Endothelial cell of umbilical vein (primary cell): ENCODE measurements around the gene DNAAF5. TPM values are rescaled to one million over a fixed set of nuclear protein-coding genes. Genes with fewer than 3 reads are reported as not detected.

ENCODE experiments used
- BruUV-seq: library from RNA; stranded (reverse); fragments of 400-500 nt; replicated peaks from 2 replicates; lab custom pipeline; 2021; lab: Mats Ljungman, UMichigan
- CTCF ChIA-PET: fragments of 300-600, 350-600 bp; sonication (Branson Sonifier 250); formaldehyde crosslinking; loops from one replicate; lab custom pipeline; 2021; ENCODE audit warnings: antibody characterized with exemption, inconsistent platforms; lab: Charles Lee
- POLR2A ChIA-PET: fragments of 300-600, 350-600 bp; sonication (Branson Sonifier 250); formaldehyde crosslinking; loops from one replicate; lab custom pipeline; 2021; ENCODE audit warnings: antibody characterized with exemption, inconsistent platforms; lab: Charles Lee
- DNase-seq: peaks from one replicate; pipeline ENCODE4 v3.0.0-alpha.2; 2011; ENCODE audit warnings: low read depth, low spot score
- FAIRE-seq: peaks from 2 replicates; lab custom pipeline; 2011; peaks lifted over from hg19 to GRCh38; lab: Jason Lieb, UNC
- H2AFZ ChIP-seq: 2 replicates; pipeline ENCODE4 v1.6.0; 2012; ENCODE audit warnings: low read depth, low read length, control low read depth, inconsistent platforms
- H3K27ac ChIP-seq: 2 replicates; pipeline ENCODE4 v1.5.1; 2011; ENCODE audit warnings: low read depth, mild to moderate bottlenecking, control low read depth, low read length, moderate library complexity; ENCODE audit not compliant: insufficient read depth
- H3K27me3 ChIP-seq, 2 experiments: 2 replicates each; pipeline versions ENCODE4 v1.6.0 to v1.6.1; 2011; ENCODE audit warnings: low read length in 2 of 2, mixed read lengths in 1 of 2; ENCODE audit not compliant: control insufficient read depth in 2 of 2, insufficient read depth in 2 of 2
- H3K36me3 ChIP-seq, 2 experiments: 2 replicates in 1 of 2; 3 replicates in 1 of 2; pipeline ENCODE4 v1.5.1; 2011; ENCODE audit warnings: low read length in 2 of 2, mild to moderate bottlenecking in 1 of 2, moderate library complexity in 1 of 2; ENCODE audit not compliant: control insufficient read depth in 2 of 2, insufficient read depth in 2 of 2; ENCODE audit errors: extremely low read depth in 1 of 2
- H3K4me1 ChIP-seq: 3 replicates; pipeline ENCODE4 v1.5.1; 2011; ENCODE audit warnings: mild to moderate bottlenecking, low read length; ENCODE audit not compliant: control insufficient read depth, insufficient read depth; ENCODE audit errors: extremely low read depth
- H3K4me2 ChIP-seq: 2 replicates; pipeline ENCODE4 v1.6.1; 2011; ENCODE audit warnings: low read length, control low read depth, mixed read lengths; ENCODE audit not compliant: insufficient read depth
- H3K4me3 ChIP-seq, 3 experiments: fragments of 200-600 bp in 1 of 3; sonication (generic), shearing (Covaris generic) in 1 of 3; replicated peaks in 1 of 3; 2 replicates each; pipeline ENCODE4 v1.5.1; 2011 to 2016; ENCODE audit warnings: control low read depth in 3 of 3, low read length in 3 of 3, mild to moderate bottlenecking in 2 of 3, inconsistent platforms in 1 of 3, low read depth in 1 of 3, moderate library complexity in 1 of 3; ENCODE audit not compliant: insufficient read depth in 1 of 3
- H3K79me2 ChIP-seq: 2 replicates; pipeline ENCODE4 v1.6.0; 2012; ENCODE audit warnings: low read length, inconsistent platforms; ENCODE audit not compliant: control insufficient read depth, insufficient read depth
- H3K9ac ChIP-seq: replicated peaks from 2 replicates; pipeline ENCODE3; 2011; ENCODE audit warnings: low read length, control low read depth; ENCODE audit not compliant: insufficient read depth; ENCODE audit errors: extremely low read depth
- H3K9me1 ChIP-seq: replicated peaks from 3 replicates; pipeline ENCODE4 v1.6.0; 2011; ENCODE audit warnings: mild to moderate bottlenecking, low read length; ENCODE audit not compliant: control insufficient read depth, insufficient read depth; ENCODE audit errors: extremely low read depth
- H3K9me3 ChIP-seq: replicated peaks from 2 replicates; pipeline ENCODE4 v1.5.1; 2012; ENCODE audit warnings: low read length, inconsistent platforms; ENCODE audit not compliant: control insufficient read depth, insufficient read depth
- H4K20me1 ChIP-seq: replicated peaks from 2 replicates; pipeline ENCODE3; 2011; ENCODE audit warnings: mild to moderate bottlenecking, low read length; ENCODE audit not compliant: control insufficient read depth, insufficient read depth; ENCODE audit errors: extremely low read depth
- CTCF ChIP-seq, 2 donors: IDR thresholded peaks; 1 replicate in 1 of 2; 2 replicates in 1 of 2; pipeline ENCODE4 v1.5.1; 2011; ENCODE audit warnings: low read length in 2 of 2, mild to moderate bottlenecking in 2 of 2, moderate library complexity in 2 of 2, control low read depth in 1 of 2, inconsistent platforms in 1 of 2, low read depth in 1 of 2; ENCODE audit not compliant: insufficient read depth in 1 of 2; ENCODE audit errors: extremely low read depth in 1 of 2
- EZH2 ChIP-seq: IDR thresholded peaks from 2 replicates; pipeline ENCODE4 v1.6.1; 2012; ENCODE audit warnings: borderline replicate concordance, low read depth, mild to moderate bottlenecking, moderate library complexity, low read length, inconsistent platforms; ENCODE audit not compliant: severe bottlenecking
- FOS ChIP-seq: IDR thresholded peaks from 2 replicates; pipeline ENCODE4 v1.6.1; 2011; ENCODE audit warnings: mild to moderate bottlenecking, low read length, moderate library complexity, borderline replicate concordance; ENCODE audit not compliant: insufficient read depth
- GATA2 ChIP-seq: IDR thresholded peaks from 2 replicates; pipeline ENCODE4 v1.7.0; 2011; ENCODE audit warnings: low read depth, mild to moderate bottlenecking, moderate library complexity, mixed read lengths, low read length; ENCODE audit not compliant: insufficient read length, insufficient read depth
- JUN ChIP-seq: IDR thresholded peaks from 2 replicates; pipeline ENCODE4 v1.6.1; 2011; ENCODE audit warnings: borderline replicate concordance, low read depth; ENCODE audit not compliant: insufficient read length, insufficient read depth
- MAX ChIP-seq: IDR thresholded peaks from 2 replicates; pipeline ENCODE4 v1.6.1; 2011; ENCODE audit not compliant: insufficient read depth, insufficient read length
- MYC ChIP-seq: IDR thresholded peaks from one replicate; pipeline ENCODE4 v1.6.1; 2011; ENCODE audit warnings: mild to moderate bottlenecking, low read depth, low read length
- POLR2A ChIP-seq: IDR thresholded peaks from 2 replicates; pipeline ENCODE4 v1.6.1; 2012; ENCODE audit warnings: low read depth, mild to moderate bottlenecking, control low read depth, low read length
- POLR2AphosphoS5 ChIP-seq: IDR thresholded peaks from 2 replicates; pipeline ENCODE4 v1.6.1; 2012; ENCODE audit warnings: low read depth, mild to moderate bottlenecking, control low read depth, low read length, moderate library complexity; ENCODE audit not compliant: insufficient read depth
- dilution Hi-C: fragments of 300-500 bp; cut with MboI; formaldehyde crosslinking; loops from one replicate; pipeline ENCODE4 v1.15.0; 2019; ENCODE audit warnings: low sequenced_read_pairs; ENCODE audit not compliant: extremely low pct_ligation_motif_present
- intact Hi-C: fragments of 100-400 bp; cut with micrococcal nuclease; formaldehyde crosslinking; loops from one replicate; pipeline ENCODE4 v1.10.0; 2022
- polyA plus RNA-seq, 4 experiments: library from polyadenylated mRNA; depleted of rRNA in 3 of 4; stranded (reverse) in 3 of 4; unstranded in 1 of 4; fragments of >200 nt; gene quantifications; 2 replicates each; pipeline versions ENCODE4 v1.2.1 to v1.2.3, GENCODE V29; 2011 to 2012; ENCODE audit warnings: missing spikeins in 1 of 4
- total RNA-seq: library from RNA; stranded (reverse); gene quantifications from 2 replicates; pipeline ENCODE4 v1.2.3, GENCODE V29; 2021

The DNAAF5 gene
- total and polyA plus RNA-seq, 2 donors (not counting 3 experiments of a cell fraction or from before 2014, with no cell fraction given), result 49.3 to 65.5 TPM

GRCh38 chr7:754531-755412 lies 28.3 kb downstream of the DNAAF5 start:
- no peak overlapping the region for H3K4me3 ChIP-seq
- no peaks in the 10 kb centered on the region for H3K9me3 ChIP-seq
- no peaks in the 10 kb centered on the region for H3K79me2 ChIP-seq
- no peaks in the 10 kb centered on the region for H4K20me1 ChIP-seq
- BruUV-seq, result no TSS peak
- H3K36me3 ChIP-seq, result peaks cover 7 to 47% of the 10 kb centered on the region in 2 experiments
- dilution Hi-C loops, result no loop called here
- H3K27me3 ChIP-seq, result no peaks in the 10 kb centered on the region
- no peaks in the 10 kb centered on the region for H3K4me1 ChIP-seq
- no peaks in the 10 kb centered on the region for H3K9me1 ChIP-seq
- DNase-seq (no peak), FAIRE-seq (no peak)
- TF ChIP-seq GATA2 (no peak), POLR2AphosphoS5 (no peak), POLR2A (no peak), CTCF (IDR thresholded peaks at IDR 0.05; ENCODE audit: extremely low read depth in 1 of 2, insufficient read depth in 1 of 2, low read depth in 1 of 2, low read length in 2 of 2) (no peak), JUN (no peak), FOS (no peak), EZH2 (no peak), MYC (no peak), MAX (no peak)
- H3K4me2 ChIP-seq, result no peak overlapping the region
- H3K27ac ChIP-seq, result no peak overlapping the region
- intact Hi-C loops, result no loop called here
- POLR2A ChIA-PET, result no interaction called here
- H3K9ac ChIP-seq, result no peak overlapping the region
- no peak overlapping the region for H2AFZ ChIP-seq
- CTCF ChIA-PET, result no interaction called here
